ENCODE measurements around the gene CDC42BPA. TPM values are rescaled to one million over a fixed set of nuclear protein-coding genes. Genes with fewer than 3 reads are reported as not detected.
A peak's percentile ranks its signal among the peaks of the same experiment; 100 is the strongest.

The CDC42BPA gene
- total RNA-seq, 1 experiment from 2014 or later: 25.2 TPM

DNA sequence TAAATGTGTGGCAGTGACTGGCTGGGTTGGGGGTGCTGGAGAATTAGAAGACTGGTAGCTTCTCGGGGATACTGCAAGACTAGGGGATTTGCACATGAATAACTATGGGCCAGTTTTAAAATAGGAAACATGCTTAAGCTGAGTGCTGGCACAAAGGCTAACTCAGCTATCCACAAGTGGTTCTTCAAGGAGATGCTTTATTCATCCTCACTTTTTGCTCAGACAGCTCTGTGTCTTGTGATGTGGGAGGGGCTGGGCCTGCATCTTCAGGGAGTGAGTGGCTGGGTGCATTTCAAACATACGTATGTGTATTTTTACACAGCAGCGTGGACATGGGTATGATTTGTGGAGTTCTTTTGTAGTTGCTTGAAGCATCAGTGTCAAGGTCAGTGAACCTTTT, 375.9 kb downstream of the CDC42BPA start:
- H3K9me3 Mint-ChIP-seq: no peaks in the 10 kb centered on the region
- DNase-seq (ENCODE audit: low spot score) (no peak), ATAC-seq (no peak)
- peak overlapping the region; percentile 13; the same call in 1 of the 2 replicates for H3K27ac Mint-ChIP-seq
- peaks cover 63% of the 10 kb centered on the region for H3K4me1 Mint-ChIP-seq
- CTCF ChIA-PET: no interaction called here
- peaks cover 7% of the 10 kb centered on the region for H3K27me3 Mint-ChIP-seq (ENCODE audit: low read depth)
- POLR2A ChIA-PET: no interaction called here
- H3K36me3 Mint-ChIP-seq: no peaks in the 10 kb centered on the region
- TF ChIP-seq JUN (CRISPR knock-in tag; IDR thresholded peaks at IDR 0.05) (no peak), SP1 (CRISPR knock-in tag; conservative IDR thresholded peaks at IDR 0.05) (no peak), GRHL2 (CRISPR knock-in tag; IDR thresholded peaks at IDR 0.05; ENCODE audit: insufficient replicate concordance, severe bottlenecking) (no peak), RORB (CRISPR knock-in tag; IDR thresholded peaks at IDR 0.05) (no peak), SMAD4 (CRISPR knock-in tag; IDR thresholded peaks at IDR 0.05) (no peak), ZNF232 (CRISPR knock-in tag; IDR thresholded peaks at IDR 0.05) (no peak), PRRX2 (CRISPR knock-in tag; IDR thresholded peaks at IDR 0.05) (no peak), GTF2I (CRISPR knock-in tag; conservative IDR thresholded peaks at IDR 0.05) (no peak)
- TF ChIP-seq, protein P1, sequence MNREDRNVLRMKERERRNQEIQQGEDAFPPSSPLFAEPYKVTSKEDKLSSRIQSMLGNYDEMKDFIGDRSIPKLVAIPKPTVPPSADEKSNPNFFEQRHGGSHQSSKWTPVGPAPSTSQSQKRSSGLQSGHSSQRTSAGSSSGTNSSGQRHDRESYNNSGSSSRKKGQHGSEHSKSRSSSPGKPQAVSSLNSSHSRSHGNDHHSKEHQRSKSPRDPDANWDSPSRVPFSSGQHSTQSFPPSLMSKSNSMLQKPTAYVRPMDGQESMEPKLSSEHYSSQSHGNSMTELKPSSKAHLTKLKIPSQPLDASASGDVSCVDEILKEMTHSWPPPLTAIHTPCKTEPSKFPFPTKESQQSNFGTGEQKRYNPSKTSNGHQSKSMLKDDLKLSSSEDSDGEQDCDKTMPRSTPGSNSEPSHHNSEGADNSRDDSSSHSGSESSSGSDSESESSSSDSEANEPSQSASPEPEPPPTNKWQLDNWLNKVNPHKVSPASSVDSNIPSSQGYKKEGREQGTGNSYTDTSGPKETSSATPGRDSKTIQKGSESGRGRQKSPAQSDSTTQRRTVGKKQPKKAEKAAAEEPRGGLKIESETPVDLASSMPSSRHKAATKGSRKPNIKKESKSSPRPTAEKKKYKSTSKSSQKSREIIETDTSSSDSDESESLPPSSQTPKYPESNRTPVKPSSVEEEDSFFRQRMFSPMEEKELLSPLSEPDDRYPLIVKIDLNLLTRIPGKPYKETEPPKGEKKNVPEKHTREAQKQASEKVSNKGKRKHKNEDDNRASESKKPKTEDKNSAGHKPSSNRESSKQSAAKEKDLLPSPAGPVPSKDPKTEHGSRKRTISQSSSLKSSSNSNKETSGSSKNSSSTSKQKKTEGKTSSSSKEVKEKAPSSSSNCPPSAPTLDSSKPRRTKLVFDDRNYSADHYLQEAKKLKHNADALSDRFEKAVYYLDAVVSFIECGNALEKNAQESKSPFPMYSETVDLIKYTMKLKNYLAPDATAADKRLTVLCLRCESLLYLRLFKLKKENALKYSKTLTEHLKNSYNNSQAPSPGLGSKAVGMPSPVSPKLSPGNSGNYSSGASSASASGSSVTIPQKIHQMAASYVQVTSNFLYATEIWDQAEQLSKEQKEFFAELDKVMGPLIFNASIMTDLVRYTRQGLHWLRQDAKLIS (CRISPR knock-in tag; IDR thresholded peaks at IDR 0.05; ENCODE audit: borderline replicate concordance): no peak
- TF ChIP-seq, protein P2, sequence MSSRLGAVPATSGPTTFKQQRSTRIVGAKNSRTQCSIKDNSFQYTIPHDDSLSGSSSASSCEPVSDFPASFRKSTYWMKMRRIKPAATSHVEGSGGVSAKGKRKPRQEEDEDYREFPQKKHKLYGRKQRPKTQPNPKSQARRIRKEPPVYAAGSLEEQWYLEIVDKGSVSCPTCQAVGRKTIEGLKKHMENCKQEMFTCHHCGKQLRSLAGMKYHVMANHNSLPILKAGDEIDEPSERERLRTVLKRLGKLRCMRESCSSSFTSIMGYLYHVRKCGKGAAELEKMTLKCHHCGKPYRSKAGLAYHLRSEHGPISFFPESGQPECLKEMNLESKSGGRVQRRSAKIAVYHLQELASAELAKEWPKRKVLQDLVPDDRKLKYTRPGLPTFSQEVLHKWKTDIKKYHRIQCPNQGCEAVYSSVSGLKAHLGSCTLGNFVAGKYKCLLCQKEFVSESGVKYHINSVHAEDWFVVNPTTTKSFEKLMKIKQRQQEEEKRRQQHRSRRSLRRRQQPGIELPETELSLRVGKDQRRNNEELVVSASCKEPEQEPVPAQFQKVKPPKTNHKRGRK (CRISPR knock-in tag; IDR thresholded peaks at IDR 0.05; ENCODE audit: borderline replicate concordance): no peak
- H3K4me3 Mint-ChIP-seq: peak overlapping the region; percentile 20

GRCh38 chr1:226940806-226941067, 377.6 kb downstream of the CDC42BPA start:
- DNase-seq (ENCODE audit: low spot score) (no peak), ATAC-seq (no peak)
- H3K27me3 Mint-ChIP-seq (ENCODE audit: low read depth): peaks cover 7% of the 10 kb centered on the region
- ChIA-PET CTCF (interaction anchor here (0.7 to 1.6 kb wide), 4 partner anchors 28 to 332 kb away, joined by 4 to 9 read pairs (median 4); no protein-coding TSS in a partner anchor), POLR2A (no interaction called here)
- H3K4me1 Mint-ChIP-seq: peaks cover 59% of the 10 kb centered on the region
- peak overlapping the region; percentile 84 for H3K27ac Mint-ChIP-seq
- H3K9me3 Mint-ChIP-seq: peaks cover 3% of the 10 kb centered on the region; the same call in 1 of the 2 replicates
- no peaks in the 10 kb centered on the region for H3K36me3 Mint-ChIP-seq
- peak overlapping the region; percentile 82 for H3K4me3 Mint-ChIP-seq
- TF ChIP-seq PRDM15 (CRISPR knock-in tag; IDR thresholded peaks at IDR 0.05) (no peak), ERG (CRISPR knock-in tag; IDR thresholded peaks at IDR 0.05) (no peak), ZSCAN18 (CRISPR knock-in tag; IDR thresholded peaks at IDR 0.05) (no peak), FOXP4 (CRISPR knock-in tag; IDR thresholded peaks at IDR 0.05) (no peak), IRF1 (CRISPR knock-in tag; IDR thresholded peaks at IDR 0.05) (no peak), ZNF416 (CRISPR knock-in tag; IDR thresholded peaks at IDR 0.05) (no peak)
- TF ChIP-seq, protein P3, sequence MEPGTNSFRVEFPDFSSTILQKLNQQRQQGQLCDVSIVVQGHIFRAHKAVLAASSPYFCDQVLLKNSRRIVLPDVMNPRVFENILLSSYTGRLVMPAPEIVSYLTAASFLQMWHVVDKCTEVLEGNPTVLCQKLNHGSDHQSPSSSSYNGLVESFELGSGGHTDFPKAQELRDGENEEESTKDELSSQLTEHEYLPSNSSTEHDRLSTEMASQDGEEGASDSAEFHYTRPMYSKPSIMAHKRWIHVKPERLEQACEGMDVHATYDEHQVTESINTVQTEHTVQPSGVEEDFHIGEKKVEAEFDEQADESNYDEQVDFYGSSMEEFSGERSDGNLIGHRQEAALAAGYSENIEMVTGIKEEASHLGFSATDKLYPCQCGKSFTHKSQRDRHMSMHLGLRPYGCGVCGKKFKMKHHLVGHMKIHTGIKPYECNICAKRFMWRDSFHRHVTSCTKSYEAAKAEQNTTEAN (CRISPR knock-in tag; IDR thresholded peaks at IDR 0.05): no peak
